Measurements from ENCODE around the gene ZNF165.
"Not testable (repeated sequence)": the region's sequence is repeated elsewhere in the genome, so short reads cannot be mapped to it uniquely, and the experiment has no call there.

ZNF165 gene

GRCh38 chr6:28080381-28080630 lies at the start of gene ZNF165:
Gene ZNF165 (plus strand): TSS chr6:28080568. CDS start chr6:28085481, 4,913 bp downstream.
- not testable (repeated sequence) for DNase-seq

- DNase-seq = no peak
Observed at GRCh38 chr6:28053584-28053983, 26.8 kb upstream of the ZNF165 start.

- no peak for DNase-seq
Observed at GRCh38 chr6:28060405-28060804, 20.0 kb upstream of the ZNF165 start.

GRCh38 chr6:28064272-28064671 lies 16.1 kb upstream of the ZNF165 start:
- no peak for DNase-seq

- DNase-seq = no peak
Observed at GRCh38 chr6:28068067-28068466, 12.3 kb upstream of the ZNF165 start.

DNA sequence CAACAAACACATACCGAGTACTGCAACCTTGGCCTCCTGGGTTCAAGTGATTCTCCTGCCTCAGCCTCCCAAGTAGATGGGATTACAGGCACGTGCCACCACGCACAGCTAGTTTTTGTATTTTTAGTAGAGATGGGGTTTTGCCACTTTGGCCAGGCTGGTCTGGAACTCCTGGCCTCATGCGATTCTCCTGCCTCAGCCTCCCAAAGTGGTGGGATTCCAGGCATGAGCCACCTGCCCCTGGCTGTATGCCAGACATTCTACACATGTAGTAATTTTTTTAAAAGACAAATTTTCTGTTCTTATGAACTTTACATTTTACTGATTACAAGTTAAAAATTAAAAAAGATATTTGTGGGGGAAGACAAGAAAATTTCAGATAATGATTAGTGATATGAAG lies 9.4 kb upstream of the ZNF165 start:
- not testable (repeated sequence) for DNase-seq

DNA sequence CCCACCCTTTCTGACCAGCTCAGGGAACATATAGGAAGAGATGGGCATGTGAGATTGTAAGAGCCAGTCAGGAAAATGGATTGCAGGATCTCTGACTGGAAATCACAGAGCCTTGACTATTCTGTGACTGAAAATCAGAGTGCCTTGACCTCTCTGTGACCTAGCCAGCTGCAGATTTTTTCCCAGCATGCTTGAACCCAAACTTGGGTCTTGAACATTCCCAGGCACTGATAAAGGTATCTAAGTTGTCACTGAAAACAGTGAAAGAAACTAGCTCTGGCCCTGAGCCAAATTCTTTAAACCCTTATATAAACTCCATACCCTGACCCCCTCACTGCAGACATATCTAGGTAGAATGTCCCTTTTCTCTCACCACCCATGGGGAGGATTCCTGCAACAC lies 2.3 kb upstream of the ZNF165 start:
- DNase-seq = no peak

GRCh38 chr6:28078836-28079235 lies 1.5 kb upstream of the ZNF165 start:
- DNase-seq = no peak

GRCh38 chr6:28080631-28081485 lies 490 bp downstream of the ZNF165 start:
- DNase-seq = peak; percentile 92

DNA sequence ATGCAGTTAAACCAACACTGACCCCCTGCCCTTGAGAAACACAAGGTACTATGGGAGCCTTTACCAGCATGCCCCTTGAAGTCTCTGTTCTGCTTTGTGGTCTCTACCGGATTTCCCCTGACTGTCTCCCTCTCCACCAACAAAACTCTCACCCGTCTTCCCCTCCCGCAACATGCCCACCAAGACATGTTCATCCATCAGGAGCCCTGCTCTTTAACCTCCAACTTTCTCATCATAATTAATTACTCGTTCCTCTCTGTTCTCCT lies 1.1 kb downstream of the ZNF165 start:
- no peak for DNase-seq

- no peak for DNase-seq
Observed at GRCh38 chr6:28082939-28083338, 2.6 kb downstream of the ZNF165 start.

DNA sequence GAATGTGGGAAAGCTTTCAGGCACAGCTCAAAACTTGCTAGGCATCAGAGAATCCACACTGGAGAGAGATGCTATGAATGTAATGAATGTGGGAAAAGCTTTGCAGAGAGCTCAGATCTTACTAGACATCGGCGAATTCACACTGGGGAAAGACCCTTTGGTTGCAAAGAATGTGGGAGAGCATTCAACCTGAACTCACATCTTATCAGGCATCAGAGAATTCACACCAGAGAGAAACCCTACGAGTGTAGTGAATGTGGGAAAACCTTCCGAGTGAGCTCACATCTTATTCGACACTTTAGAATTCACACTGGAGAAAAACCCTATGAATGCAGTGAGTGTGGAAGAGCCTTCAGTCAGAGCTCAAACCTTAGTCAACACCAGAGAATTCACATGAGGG lies 8.7 kb downstream of the ZNF165 start:
- no peak for DNase-seq

- no peak for DNase-seq
Observed at GRCh38 chr6:28090917-28091586, 10.7 kb downstream of the ZNF165 start.

GRCh38 chr6:28102222-28102621 lies 21.9 kb downstream of the ZNF165 start:
- DNase-seq = not testable (repeated sequence)

DNA sequence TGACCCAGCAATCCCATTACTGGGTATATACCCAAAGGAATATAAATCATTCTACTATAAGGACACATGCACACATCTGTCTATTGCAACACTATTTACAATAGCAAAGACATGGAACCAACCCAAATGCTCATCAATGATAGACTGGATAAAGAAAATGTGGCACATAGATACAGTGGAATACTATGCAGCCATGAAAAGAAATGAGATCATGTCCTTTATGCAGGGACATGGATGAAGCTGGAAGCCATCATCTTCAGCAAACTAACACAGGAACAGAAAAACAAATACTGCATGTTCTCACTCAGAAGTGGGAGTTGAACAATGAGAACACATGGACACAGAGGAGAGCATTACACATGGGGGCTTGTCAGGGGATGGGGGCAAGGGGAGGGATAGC lies 22.3 kb downstream of the ZNF165 start:
- DNase-seq = not testable (repeated sequence)

DNA sequence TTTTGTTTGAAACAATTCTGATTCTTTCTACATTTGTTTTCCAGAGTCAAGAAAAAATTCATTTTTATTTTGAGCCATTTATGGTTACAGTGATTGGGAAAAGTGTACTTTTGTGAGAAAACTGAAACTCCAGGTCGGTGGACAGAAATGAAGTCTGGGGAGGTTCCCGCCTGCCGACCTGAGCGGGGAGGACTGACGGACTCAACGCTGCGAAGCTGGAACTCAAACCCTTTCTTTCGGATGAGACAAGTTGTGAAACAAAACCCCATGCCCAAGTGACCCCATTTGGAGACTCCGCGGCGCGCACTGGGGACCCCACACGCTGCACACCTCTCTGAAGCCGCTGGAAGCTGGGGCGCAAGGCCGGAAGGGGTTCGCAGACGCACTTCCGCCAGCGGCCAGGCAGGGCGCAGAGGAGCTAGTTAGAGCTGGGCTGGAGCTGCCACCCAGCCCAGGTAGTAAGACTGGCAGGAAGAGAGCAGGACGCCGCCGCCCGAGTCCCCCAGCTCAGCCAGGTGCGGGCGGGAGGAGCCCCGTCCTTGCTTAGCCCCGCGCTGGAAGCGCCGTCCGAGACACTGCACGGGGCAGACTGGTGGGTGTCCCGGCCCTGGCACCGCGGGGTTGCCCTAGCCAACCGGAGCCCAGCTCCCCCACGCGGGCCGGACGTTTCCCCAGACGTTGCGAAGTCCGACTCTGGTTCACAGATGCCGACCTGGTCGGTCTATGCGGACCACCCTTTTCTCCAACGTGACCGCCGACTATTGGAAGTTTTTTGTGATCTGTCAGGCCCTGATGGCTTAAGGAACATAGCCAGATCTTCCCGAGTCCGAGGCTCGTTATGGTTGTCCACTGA lies 24.2 kb downstream of the ZNF165 start:
- peak; percentile 89 for DNase-seq

GRCh38 chr6:28105245-28105639 lies 24.9 kb downstream of the ZNF165 start:
- no peak for DNase-seq

GRCh38 chr6:28107506-28107905 lies 27.1 kb downstream of the ZNF165 start:
- no peak for DNase-seq

- DNase-seq = no peak
Observed at GRCh38 chr6:28111964-28112363, 31.6 kb downstream of the ZNF165 start.

- no peak for DNase-seq
Observed at GRCh38 chr6:28115799-28116198, 35.4 kb downstream of the ZNF165 start.

GRCh38 chr6:28117386-28118050 lies 37.1 kb downstream of the ZNF165 start:
- no peak for DNase-seq

- no peak for DNase-seq
Observed at GRCh38 chr6:28118217-28118616, 37.8 kb downstream of the ZNF165 start.

DNA sequence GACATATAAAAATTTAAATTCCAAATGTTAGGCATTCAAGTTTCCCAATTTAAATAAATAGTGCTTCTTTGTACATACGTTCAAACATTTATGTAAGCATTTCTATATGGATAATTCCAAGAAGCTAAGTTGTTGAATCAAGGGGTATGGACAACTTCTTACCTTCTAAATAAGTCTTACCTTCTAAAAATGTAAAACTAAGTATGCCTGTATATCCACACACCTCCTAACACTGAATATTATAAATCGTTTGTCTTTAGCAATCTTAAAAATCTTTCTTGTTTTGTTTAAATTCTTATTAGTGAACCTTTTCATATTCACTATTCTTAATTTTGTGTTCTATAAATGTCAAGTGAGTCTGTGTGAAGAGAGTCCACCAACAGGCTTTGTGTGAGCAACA lies 41.5 kb downstream of the ZNF165 start:
- DNase-seq = no peak

Data from activated CD4-positive, alpha-beta T cell treated with anti-CD3 and anti-CD28 coated beads for 48 hours (primary cell).